Activated naive CD4-positive, alpha-beta T cell treated with anti-CD3 and anti-CD28 coated beads, Interleukin-2, amount 50 U/mL, for 24 hours (primary cell): ENCODE data around the gene FAAP20.
"Not testable (repeated sequence)": the region's sequence is repeated elsewhere in the genome, so short reads cannot be mapped to it uniquely, and the experiment has no call there.

Experiments used
- H3K27ac Mint-ChIP-seq: one replicate; pipeline ENCODE4 v1.8.0; 2021; ENCODE audit warnings: mild to moderate bottlenecking, mixed read lengths
- H3K27me3 Mint-ChIP-seq: one replicate; pipeline ENCODE4 v1.8.0; 2021; ENCODE audit warnings: mixed read lengths
- H3K36me3 Mint-ChIP-seq: one replicate; pipeline ENCODE4 v1.8.0; 2021; ENCODE audit warnings: mixed read lengths
- H3K4me1 Mint-ChIP-seq: one replicate; pipeline ENCODE4 v1.8.0; 2021; ENCODE audit warnings: mixed read lengths
- H3K4me3 Mint-ChIP-seq: one replicate; pipeline ENCODE4 v1.8.0; 2021; ENCODE audit warnings: mild to moderate bottlenecking, mixed read lengths
- H3K9me3 Mint-ChIP-seq: one replicate; pipeline ENCODE4 v1.8.0; 2021; ENCODE audit warnings: mixed read lengths

FAAP20 gene

DNA sequence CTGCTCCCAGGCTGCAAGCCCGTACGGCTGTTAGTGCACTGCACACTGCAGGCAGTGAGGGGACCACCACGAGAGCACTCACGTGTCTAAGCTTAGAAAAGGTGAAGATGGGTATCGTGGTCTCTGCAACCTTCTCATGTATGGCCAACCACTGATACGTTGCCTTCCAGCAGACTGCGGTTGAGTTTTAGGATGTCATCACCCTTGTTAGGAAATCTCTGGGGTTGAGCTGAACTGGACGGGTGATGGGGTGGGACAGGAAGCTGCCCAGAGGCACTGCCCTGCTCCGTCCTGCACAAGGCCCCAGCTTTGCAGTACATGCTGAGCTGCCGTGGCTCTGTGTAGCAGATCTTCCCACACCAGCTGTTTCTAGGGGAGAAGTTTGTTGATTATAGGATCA lies 43.3 kb downstream of the FAAP20 start:
- no peaks in the 10 kb centered on the region for H3K27me3 Mint-ChIP-seq
- H3K27ac Mint-ChIP-seq: no peak overlapping the region
- H3K36me3 Mint-ChIP-seq: peaks cover 10% of the 10 kb centered on the region
- H3K9me3 Mint-ChIP-seq: no peaks in the 10 kb centered on the region
- peaks cover 11% of the 10 kb centered on the region for H3K4me1 Mint-ChIP-seq
- no peak overlapping the region for H3K4me3 Mint-ChIP-seq

DNA sequence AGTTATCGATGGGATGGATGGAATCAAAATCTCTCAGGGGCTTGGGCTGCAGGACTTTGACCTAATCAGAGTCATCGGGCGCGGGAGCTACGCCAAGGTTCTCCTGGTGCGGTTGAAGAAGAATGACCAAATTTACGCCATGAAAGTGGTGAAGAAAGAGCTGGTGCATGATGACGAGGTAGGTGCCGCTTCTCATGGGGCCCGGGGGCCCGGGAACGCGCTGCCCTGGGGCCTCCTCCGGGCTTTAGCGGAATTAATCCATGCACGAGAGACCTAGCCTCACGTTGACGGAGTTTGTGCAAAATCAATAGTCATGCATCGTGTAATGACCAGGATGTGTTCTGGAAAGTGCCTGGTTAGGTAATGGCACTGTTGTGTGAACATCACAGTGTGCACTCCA lies 43.8 kb downstream of the FAAP20 start:
- no peak overlapping the region for H3K27ac Mint-ChIP-seq
- H3K4me3 Mint-ChIP-seq: no peak overlapping the region
- H3K36me3 Mint-ChIP-seq: peaks cover 10% of the 10 kb centered on the region
- no peaks in the 10 kb centered on the region for H3K9me3 Mint-ChIP-seq
- H3K27me3 Mint-ChIP-seq: no peaks in the 10 kb centered on the region
- peaks cover 11% of the 10 kb centered on the region for H3K4me1 Mint-ChIP-seq

DNA sequence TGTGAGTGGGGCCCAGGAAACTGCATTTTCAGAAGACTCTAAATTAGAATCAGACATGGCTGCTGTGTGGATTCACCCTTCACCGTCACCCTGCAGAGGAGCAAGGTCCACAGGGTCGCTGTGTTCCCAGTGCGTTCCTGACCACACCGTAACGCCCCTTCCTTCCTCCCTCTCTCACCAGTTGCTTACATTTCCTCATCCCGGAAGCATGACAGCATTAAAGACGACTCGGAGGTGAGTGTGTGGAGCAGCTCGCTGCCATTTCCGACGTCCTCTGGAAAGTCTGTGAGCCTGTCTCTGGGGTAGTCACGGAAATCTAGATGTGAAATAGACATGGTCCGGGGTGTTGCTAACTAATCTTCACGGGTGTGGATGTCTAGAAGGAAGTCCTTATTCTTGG lies 45.9 kb downstream of the FAAP20 start:
- H3K27me3 Mint-ChIP-seq: no peaks in the 10 kb centered on the region
- H3K27ac Mint-ChIP-seq: no peak overlapping the region
- H3K4me1 Mint-ChIP-seq: peaks cover 11% of the 10 kb centered on the region
- H3K36me3 Mint-ChIP-seq: peaks cover 4% of the 10 kb centered on the region
- no peak overlapping the region for H3K4me3 Mint-ChIP-seq
- no peaks in the 10 kb centered on the region for H3K9me3 Mint-ChIP-seq

DNA sequence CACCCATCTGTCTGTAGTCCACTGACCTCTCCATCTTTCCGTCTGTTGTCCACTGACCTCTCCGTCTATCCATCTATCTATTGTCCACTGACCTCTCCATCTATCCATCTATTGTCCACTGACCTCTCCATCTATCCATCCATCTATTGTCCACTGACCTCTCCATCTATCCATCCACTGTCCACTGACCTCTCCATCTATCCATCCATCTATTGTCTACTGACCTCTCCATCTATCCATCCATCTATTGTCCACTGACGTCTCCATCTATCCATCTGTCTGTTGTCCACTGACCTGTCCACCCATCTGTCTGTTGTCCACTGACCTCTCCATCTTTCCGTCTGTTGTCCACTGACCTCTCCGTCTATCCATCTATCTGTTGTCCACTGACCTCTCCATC lies 46.7 kb downstream of the FAAP20 start:
- not testable (repeated sequence) for H3K4me1 Mint-ChIP-seq, H3K27me3 Mint-ChIP-seq, H3K27ac Mint-ChIP-seq, H3K4me3 Mint-ChIP-seq, H3K36me3 Mint-ChIP-seq, H3K9me3 Mint-ChIP-seq

DNA sequence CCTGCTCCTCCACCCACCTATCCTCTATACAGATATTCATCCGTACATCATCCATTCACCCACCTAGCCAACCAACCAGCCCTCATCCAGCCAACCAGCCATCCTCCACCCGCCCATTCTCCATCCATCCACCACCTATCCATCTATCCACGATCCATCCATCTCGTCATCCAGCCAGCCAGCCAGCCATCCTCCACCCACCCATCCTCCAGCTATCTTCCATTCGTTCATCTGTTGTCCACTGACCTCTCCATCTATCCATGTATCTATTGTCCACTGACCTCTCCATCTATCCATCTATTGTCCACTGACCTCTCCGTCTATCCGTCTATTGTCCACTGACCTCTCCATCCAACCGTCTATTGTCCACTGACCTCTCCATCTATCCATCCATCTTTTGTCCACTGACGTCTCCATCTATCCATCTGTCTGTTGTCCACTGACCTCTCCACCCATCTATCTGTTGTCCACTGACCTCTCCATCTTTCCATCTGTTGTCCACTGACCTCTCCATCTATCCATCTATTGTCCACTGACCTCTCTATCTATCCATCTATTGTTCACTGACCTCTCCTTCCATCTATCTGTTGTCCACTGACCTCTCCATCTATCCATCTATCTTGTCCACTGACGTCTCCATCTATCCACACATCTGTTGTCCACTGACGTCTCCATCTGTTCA lies 47.6 kb downstream of the FAAP20 start:
- no peak overlapping the region for H3K4me3 Mint-ChIP-seq
- peaks cover 2% of the 10 kb centered on the region for H3K36me3 Mint-ChIP-seq
- H3K4me1 Mint-ChIP-seq: peaks cover 4% of the 10 kb centered on the region
- no peak overlapping the region for H3K27ac Mint-ChIP-seq
- no peaks in the 10 kb centered on the region for H3K27me3 Mint-ChIP-seq
- no peaks in the 10 kb centered on the region for H3K9me3 Mint-ChIP-seq

DNA sequence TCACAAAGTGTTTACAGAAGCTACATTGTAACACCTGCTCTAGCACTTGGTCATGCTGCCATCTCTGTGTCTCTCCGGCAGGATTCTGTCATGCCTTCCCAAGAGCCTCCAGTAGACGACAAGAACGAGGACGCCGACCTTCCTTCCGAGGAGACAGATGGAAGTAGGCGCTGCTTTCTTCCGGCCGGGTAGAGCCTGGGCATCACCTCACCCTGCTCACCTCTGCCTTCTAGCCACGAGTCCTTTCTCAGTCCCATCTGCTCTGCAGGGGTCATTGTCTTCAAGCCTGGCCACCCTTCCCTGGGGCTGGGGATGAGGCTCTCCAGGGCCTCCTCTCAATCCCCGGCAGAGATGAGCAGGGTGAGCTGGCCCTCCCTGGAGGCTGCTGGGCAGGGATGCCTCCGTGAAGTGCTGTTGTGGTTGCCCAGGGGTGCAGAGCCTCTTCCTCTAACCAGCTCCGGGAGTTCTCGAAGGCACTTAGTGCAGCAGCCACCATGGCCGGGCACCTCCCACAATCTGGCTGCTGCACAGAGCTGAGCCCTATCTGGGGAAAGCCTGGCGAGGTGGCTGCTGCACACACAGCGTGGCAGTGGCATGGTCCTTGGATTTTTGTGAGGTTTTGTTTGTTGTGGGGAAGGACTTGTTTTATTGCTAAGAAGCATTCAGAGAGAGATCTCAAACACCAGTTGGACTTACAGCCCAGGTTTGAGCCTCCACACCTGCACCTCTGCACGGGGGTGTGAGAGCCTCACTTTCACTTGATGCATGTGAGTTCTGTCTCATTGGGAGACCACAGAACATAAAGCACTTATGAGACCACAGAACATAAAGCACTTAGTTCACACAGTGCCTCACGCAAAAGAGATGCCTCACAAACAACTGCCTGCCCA lies 48.4 kb downstream of the FAAP20 start:
- Mint-ChIP-seq H3K27ac (no peak overlapping the region), H3K27me3 (no peaks in the 10 kb centered on the region), H3K4me1 (peaks cover 2% of the 10 kb centered on the region), H3K9me3 (no peaks in the 10 kb centered on the region), H3K36me3 (peaks cover 2% of the 10 kb centered on the region), H3K4me3 (no peak overlapping the region)

DNA sequence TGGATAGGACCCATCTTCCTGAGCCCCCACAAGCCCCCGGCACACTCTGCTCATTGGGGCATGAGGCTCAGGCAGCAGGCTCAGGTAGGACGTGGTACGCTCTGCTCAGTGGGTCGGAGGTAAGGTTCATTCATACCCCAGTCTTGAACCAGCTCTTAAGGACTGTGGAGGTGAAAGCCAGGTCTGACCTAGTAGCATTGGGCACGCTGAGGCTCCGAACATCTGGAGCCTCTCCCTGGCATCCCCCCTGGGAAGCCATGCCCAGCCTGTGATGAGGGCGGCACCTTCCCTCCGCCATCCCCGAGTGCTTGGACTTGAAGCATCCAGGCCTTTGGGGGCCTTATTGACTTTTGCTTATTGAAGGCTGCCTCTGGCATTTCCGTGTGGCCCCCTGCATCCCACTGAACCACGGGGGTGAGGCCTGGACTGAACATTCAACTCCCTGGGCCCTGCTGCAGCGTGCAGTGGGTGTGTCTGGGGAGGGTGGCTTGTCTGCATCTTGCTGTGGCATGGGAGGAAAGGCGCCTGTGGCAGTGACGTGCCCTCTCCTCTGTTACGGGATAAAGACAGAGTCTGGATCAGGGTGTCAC lies 50.0 kb downstream of the FAAP20 start:
- H3K9me3 Mint-ChIP-seq: no peaks in the 10 kb centered on the region
- H3K36me3 Mint-ChIP-seq: no peaks in the 10 kb centered on the region
- H3K27ac Mint-ChIP-seq: no peak overlapping the region
- peaks cover 6% of the 10 kb centered on the region for H3K4me1 Mint-ChIP-seq
- H3K27me3 Mint-ChIP-seq: no peaks in the 10 kb centered on the region
- H3K4me3 Mint-ChIP-seq: no peak overlapping the region

DNA sequence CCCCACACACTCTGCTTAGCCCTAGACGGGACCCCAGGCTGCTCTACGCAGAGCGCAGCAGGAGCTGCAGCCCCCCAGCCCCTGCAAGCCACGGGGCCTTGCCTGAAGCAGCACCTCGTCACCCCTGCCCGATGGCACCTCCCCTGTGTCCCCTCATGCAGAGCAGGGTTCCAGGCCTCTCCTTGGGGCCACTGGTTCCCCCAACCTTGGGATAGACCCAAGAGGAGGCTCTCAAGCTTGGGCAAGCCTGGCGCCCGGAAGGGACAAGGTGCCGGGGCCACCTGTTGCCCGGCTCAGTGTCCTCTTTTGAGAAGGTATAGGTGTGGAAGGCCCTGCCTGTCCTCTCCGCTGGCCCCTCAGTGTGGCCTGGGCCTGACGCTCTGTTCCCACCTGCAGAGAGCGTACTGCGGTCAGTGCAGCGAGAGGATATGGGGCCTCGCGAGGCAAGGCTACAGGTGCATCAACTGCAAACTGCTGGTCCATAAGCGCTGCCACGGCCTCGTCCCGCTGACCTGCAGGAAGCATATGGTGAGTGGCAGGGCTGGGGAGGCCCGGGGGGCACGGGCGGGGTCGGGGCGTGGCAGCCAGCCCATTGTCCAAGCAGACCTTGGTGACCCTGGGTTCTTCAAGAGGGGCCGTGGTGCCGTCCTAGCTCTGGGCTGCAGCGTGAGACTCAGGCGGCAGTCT lies 50.6 kb downstream of the FAAP20 start:
- Mint-ChIP-seq H3K36me3 (no peaks in the 10 kb centered on the region), H3K4me1 (peaks cover 8% of the 10 kb centered on the region), H3K4me3 (no peak overlapping the region), H3K27me3 (no peaks in the 10 kb centered on the region), H3K27ac (no peak overlapping the region), H3K9me3 (no peaks in the 10 kb centered on the region)

DNA sequence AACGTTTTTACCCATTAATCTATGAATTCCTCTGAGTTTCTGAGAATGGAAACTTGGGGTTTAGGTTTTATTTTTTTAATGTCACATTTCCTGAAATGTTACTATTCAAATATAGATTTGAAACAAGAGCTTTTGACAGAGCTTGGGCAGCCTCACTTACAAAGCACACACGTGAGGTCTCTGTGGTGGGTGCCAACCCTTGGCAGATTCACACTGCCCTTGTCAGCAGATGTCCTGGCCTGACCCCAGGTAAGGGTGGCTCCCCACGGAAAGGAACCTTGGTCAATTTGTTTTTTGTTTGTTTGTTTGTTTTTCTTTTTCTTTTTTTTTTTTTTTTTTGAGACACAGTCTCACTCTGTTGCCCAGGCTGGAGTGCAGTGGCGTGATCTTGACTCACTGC lies 53.5 kb downstream of the FAAP20 start:
- Mint-ChIP-seq H3K36me3 (no peaks in the 10 kb centered on the region), H3K9me3 (no peaks in the 10 kb centered on the region), H3K4me1 (peaks cover 21% of the 10 kb centered on the region), H3K27ac (no peak overlapping the region), H3K4me3 (no peak overlapping the region), H3K27me3 (no peaks in the 10 kb centered on the region)
